HepG2 (cell line): ENCODE data around the gene SMARCD1. TPM values are rescaled to one million over a fixed set of nuclear protein-coding genes. Genes with fewer than 3 reads are reported as not detected.

ENCODE experiments used
- ARID2 ChIP-seq: sonication (generic); formaldehyde crosslinking; IDR thresholded peaks from 2 replicates; pipeline ENCODE4 v1.8.1; 2022; ENCODE audit warnings: mild to moderate bottlenecking, missing genetic modification reagents, borderline replicate concordance
- ARNT2 ChIP-seq: sonication (generic); formaldehyde crosslinking; IDR thresholded peaks from 2 replicates; pipeline ENCODE4 v1.8.0; 2022; ENCODE audit warnings: mild to moderate bottlenecking, low read depth, missing genetic modification reagents, moderate library complexity
- GATAD1 ChIP-seq: IDR thresholded peaks from 2 replicates; pipeline ENCODE4 v1.6.1; 2016; ENCODE audit warnings: missing genetic modification reagents, missing compliant biosample characterization
- HNRNPUL1 ChIP-seq: fragments of 200-400 bp; formaldehyde crosslinking; IDR thresholded peaks from 2 replicates; pipeline ENCODE4 v1.6.1; 2017; ENCODE audit warnings: low read depth, mild to moderate bottlenecking, low read length, moderate library complexity
- MTA3 ChIP-seq: sonication (generic); formaldehyde crosslinking; IDR thresholded peaks from 2 replicates; pipeline ENCODE4 v1.4.0; 2020; ENCODE audit warnings: missing genetic modification reagents
- MTF2 ChIP-seq: sonication (generic); formaldehyde crosslinking; IDR thresholded peaks from 2 replicates; pipeline ENCODE4 v1.5.0; 2020; ENCODE audit warnings: missing genetic modification reagents, borderline replicate concordance
- MXI1 ChIP-seq: IDR thresholded peaks from 3 replicates; pipeline ENCODE4 v1.6.1; 2012; ENCODE audit warnings: low read depth, low read length, inconsistent platforms, borderline replicate concordance
- NFKB2 ChIP-seq: sonication (generic); formaldehyde crosslinking; IDR thresholded peaks from 2 replicates; pipeline ENCODE4 v1.4.0; 2020; ENCODE audit warnings: missing genetic modification reagents, borderline replicate concordance
- POLR2A ChIP-seq, 2 experiments: IDR thresholded peaks; 2 replicates each; pipeline ENCODE4 v1.6.1; 2011; ENCODE audit warnings: low read depth in 2 of 2, low read length in 2 of 2, mild to moderate bottlenecking in 1 of 2, moderate library complexity in 1 of 2; ENCODE audit not compliant: insufficient read depth in 1 of 2
- POLR2AphosphoS5 ChIP-seq: IDR thresholded peaks from 2 replicates; pipeline ENCODE4 v1.6.1; 2012; ENCODE audit warnings: low read depth, low read length
- REL ChIP-seq: sonication (generic); formaldehyde crosslinking; conservative IDR thresholded peaks from 2 replicates; pipeline ENCODE4 v1.8.0; 2022; ENCODE audit warnings: mild to moderate bottlenecking, missing genetic modification reagents, moderate library complexity
- RXRB ChIP-seq: IDR thresholded peaks from 2 replicates; pipeline ENCODE4 v1.6.1; 2016; ENCODE audit warnings: borderline replicate concordance, missing genetic modification reagents, missing compliant biosample characterization
- SIX1 ChIP-seq: sonication (generic); formaldehyde crosslinking; IDR thresholded peaks from 2 replicates; pipeline ENCODE4 v1.4.0; 2020; ENCODE audit warnings: missing genetic modification reagents, borderline replicate concordance
- SMAD3 ChIP-seq: sonication (generic); formaldehyde crosslinking; IDR thresholded peaks from 2 replicates; pipeline ENCODE4 v1.4.0; 2020; ENCODE audit warnings: missing genetic modification reagents
- TBX2 ChIP-seq: sonication (generic); formaldehyde crosslinking; IDR thresholded peaks from 2 replicates; pipeline ENCODE4 v1.5.0; 2020; ENCODE audit warnings: missing genetic modification reagents, mild to moderate bottlenecking, borderline replicate concordance
- ZMAT3 ChIP-seq: sonication (generic); formaldehyde crosslinking; conservative IDR thresholded peaks from 2 replicates; pipeline ENCODE4 v1.7.0; 2021; ENCODE audit warnings: missing genetic modification reagents
- ZMYM4 ChIP-seq: sonication (generic); formaldehyde crosslinking; IDR thresholded peaks from 2 replicates; pipeline ENCODE4 v1.8.1; 2023; ENCODE audit warnings: mild to moderate bottlenecking, missing genetic modification reagents
- ZNF713 ChIP-seq: sonication (generic); formaldehyde crosslinking; IDR thresholded peaks from 2 replicates; pipeline ENCODE4 v1.4.0; 2020; ENCODE audit warnings: mild to moderate bottlenecking, missing genetic modification reagents
- ZSCAN31 ChIP-seq: sonication (generic); formaldehyde crosslinking; IDR thresholded peaks from 2 replicates; pipeline ENCODE4 v1.5.0; 2020; ENCODE audit warnings: low read depth, mild to moderate bottlenecking, missing genetic modification reagents
- polyA plus RNA-seq, 8 experiments: library from polyadenylated mRNA; depleted of rRNA in 3 of 8; stranded (reverse) in 7 of 8; unstranded in 1 of 8; fragments of >200 nt; fragmentation: Illumina TruSeq in 4 of 8; extraction: Trizol in 4 of 8; gene quantifications; 2 replicates each; pipeline versions ENCODE4 v1.2.1 to v1.2.3, GENCODE V29; 2011 to 2016; ENCODE audit warnings: low read depth in 4 of 8, missing spikeins in 1 of 8, mixed read lengths in 1 of 8; ENCODE audit not compliant: insufficient read depth in 1 of 8
- total RNA-seq, 5 experiments: library from RNA; depleted of rRNA; stranded (reverse); fragments of >200 nt; fragmentation: Illumina TruSeq; extraction: Trizol; gene quantifications; 2 replicates each; pipeline ENCODE4 v1.2.3, GENCODE V29; 2016; ENCODE audit warnings: low read depth in 1 of 5
- TF ChIP-seq, protein P1 (sequence below): sonication (generic); formaldehyde crosslinking; IDR thresholded peaks from one replicate; pipeline ENCODE4 v1.5.1; 2020; ENCODE audit warnings: mild to moderate bottlenecking, missing genetic modification reagents; ENCODE audit errors: not compliant biosample characterization
- TF ChIP-seq, protein P2 (sequence below): sonication (generic); formaldehyde crosslinking; IDR thresholded peaks from 2 replicates; pipeline ENCODE4 v1.4.0; 2020; ENCODE audit warnings: missing genetic modification reagents

The SMARCD1 gene
- total and polyA plus RNA-seq, 2 of the 13 experiments (the other 11 are each of a cell fraction or from before 2014, with no cell fraction given), result 51.7 to 54.6 TPM

DNA sequence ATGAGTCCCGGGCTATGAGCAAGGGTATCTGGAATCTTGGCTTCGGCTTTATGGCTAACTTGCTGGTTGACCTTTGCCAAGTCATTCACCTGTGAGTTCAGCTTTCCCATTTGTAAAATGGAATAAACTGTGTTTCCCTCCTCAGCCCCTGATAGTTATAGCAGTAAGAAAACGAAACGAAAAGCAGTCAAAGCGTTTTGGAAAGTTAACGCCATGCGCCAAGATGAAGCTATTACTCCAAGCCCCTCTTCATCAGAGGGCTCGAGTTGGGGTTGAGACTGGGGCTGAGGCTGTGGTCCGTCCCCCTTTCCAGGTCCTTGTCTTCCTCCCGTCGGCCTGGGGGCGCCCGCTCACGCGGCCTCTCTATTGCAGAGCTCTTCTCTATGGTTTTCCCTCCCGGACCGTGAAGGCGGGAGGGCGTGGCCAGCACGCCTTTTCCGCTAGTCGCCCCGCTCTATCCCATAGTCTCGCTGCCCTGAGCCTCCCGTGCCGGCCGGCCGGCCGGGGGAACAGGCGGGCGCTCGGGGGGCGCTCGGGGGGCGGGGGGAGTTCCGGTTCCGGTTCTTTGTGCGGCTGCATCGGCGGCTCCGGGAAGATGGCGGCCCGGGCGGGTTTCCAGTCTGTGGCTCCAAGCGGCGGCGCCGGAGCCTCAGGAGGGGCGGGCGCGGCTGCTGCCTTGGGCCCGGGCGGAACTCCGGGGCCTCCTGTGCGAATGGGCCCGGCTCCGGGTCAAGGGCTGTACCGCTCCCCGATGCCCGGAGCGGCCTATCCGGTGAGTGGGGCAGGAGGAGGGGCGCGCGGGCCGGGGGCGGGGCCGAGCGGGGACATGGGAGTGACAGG lies at the start of gene SMARCD1 (continued):
- TF ChIP-seq MTA3 (CRISPR knock-in tag), result no peak
- TF ChIP-seq SIX1 (CRISPR knock-in tag), result no peak
- peak; percentile 39; the same call in 1 of the 2 replicates for TF ChIP-seq POLR2AphosphoS5
- no peak for TF ChIP-seq MTF2 (CRISPR knock-in tag)
- peak; percentile 88 for TF ChIP-seq ZMYM4 (CRISPR knock-in tag)
- peak; percentile 33 to 47; a peak in 2 of 4 replicates for TF ChIP-seq POLR2A (IDR thresholded peaks at IDR 0.05; ENCODE audit: insufficient read depth in 1 of 2, low read depth in 2 of 2, low read length in 2 of 2)
- TF ChIP-seq ZMAT3 (CRISPR knock-in tag), result 0 out of 2 replicates have a peak, but pooled peaks have one; percentile 54
- peak; percentile 80 for TF ChIP-seq GATAD1
- no peak for TF ChIP-seq SMAD3 (CRISPR knock-in tag)
- TF ChIP-seq ZNF713 (CRISPR knock-in tag), result no peak
- TF ChIP-seq ARID2 (CRISPR knock-in tag), result no peak
- TF ChIP-seq, protein P1, sequence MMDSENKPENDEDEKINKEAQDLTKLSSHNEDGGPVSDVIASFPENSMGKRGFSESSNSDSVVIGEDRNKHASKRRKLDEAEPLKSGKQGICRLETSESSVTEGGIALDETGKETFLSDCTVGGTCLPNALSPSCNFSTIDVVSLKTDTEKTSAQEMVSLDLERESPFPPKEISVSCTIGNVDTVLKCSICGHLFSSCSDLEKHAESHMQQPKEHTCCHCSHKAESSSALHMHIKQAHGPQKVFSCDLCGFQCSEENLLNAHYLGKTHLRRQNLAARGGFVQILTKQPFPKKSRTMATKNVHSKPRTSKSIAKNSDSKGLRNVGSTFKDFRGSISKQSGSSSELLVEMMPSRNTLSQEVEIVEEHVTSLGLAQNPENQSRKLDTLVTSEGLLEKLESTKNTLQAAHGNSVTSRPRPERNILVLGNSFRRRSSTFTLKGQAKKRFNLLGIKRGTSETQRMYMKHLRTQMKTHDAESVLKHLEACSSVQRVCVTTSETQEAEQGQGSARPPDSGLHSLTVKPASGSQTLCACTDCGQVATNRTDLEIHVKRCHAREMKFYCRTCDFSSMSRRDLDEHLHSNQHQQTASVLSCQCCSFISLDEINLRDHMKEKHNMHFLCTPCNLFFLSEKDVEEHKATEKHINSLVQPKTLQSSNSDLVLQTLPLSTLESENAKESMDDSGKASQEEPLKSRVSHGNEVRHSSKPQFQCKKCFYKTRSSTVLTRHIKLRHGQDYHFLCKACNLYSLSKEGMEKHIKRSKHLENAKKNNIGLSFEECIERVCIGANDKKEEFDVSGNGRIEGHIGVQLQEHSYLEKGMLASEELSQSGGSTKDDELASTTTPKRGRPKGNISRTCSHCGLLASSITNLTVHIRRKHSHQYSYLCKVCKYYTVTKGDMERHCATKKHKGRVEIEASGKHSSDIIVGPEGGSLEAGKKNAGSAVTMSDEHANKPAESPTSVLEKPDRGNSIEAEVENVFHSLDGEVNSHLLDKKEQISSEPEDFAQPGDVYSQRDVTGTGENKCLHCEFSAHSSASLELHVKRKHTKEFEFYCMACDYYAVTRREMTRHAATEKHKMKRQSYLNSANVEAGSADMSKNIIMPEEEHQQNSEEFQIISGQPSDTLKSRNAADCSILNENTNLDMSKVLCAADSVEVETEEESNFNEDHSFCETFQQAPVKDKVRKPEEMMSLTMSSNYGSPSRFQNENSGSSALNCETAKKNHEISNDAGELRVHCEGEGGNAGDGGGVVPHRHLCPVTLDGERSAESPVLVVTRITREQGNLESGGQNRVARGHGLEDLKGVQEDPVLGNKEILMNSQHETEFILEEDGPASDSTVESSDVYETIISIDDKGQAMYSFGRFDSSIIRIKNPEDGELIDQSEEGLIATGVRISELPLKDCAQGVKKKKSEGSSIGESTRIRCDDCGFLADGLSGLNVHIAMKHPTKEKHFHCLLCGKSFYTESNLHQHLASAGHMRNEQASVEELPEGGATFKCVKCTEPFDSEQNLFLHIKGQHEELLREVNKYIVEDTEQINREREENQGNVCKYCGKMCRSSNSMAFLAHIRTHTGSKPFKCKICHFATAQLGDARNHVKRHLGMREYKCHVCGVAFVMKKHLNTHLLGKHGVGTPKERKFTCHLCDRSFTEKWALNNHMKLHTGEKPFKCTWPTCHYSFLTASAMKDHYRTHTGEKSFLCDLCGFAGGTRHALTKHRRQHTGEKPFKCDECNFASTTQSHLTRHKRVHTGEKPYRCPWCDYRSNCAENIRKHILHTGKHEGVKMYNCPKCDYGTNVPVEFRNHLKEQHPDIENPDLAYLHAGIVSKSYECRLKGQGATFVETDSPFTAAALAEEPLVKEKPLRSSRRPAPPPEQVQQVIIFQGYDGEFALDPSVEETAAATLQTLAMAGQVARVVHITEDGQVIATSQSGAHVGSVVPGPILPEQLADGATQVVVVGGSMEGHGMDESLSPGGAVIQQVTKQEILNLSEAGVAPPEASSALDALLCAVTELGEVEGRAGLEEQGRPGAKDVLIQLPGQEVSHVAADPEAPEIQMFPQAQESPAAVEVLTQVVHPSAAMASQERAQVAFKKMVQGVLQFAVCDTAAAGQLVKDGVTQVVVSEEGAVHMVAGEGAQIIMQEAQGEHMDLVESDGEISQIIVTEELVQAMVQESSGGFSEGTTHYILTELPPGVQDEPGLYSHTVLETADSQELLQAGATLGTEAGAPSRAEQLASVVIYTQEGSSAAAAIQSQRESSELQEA, result no peak
- no peak; the same call in 1 of the 2 replicates for TF ChIP-seq TBX2 (CRISPR knock-in tag)
- TF ChIP-seq ZSCAN31 (CRISPR knock-in tag), result no peak
- peak; percentile 71; the same call in 1 of the 3 replicates for TF ChIP-seq MXI1
- no peak for TF ChIP-seq NFKB2 (CRISPR knock-in tag)
- 0 out of 2 replicates have a peak, but pooled peaks have one; percentile 19 for TF ChIP-seq ARNT2 (CRISPR knock-in tag)
- TF ChIP-seq REL (CRISPR knock-in tag), result no peak
- no peak for TF ChIP-seq HNRNPUL1
- TF ChIP-seq, protein P2, sequence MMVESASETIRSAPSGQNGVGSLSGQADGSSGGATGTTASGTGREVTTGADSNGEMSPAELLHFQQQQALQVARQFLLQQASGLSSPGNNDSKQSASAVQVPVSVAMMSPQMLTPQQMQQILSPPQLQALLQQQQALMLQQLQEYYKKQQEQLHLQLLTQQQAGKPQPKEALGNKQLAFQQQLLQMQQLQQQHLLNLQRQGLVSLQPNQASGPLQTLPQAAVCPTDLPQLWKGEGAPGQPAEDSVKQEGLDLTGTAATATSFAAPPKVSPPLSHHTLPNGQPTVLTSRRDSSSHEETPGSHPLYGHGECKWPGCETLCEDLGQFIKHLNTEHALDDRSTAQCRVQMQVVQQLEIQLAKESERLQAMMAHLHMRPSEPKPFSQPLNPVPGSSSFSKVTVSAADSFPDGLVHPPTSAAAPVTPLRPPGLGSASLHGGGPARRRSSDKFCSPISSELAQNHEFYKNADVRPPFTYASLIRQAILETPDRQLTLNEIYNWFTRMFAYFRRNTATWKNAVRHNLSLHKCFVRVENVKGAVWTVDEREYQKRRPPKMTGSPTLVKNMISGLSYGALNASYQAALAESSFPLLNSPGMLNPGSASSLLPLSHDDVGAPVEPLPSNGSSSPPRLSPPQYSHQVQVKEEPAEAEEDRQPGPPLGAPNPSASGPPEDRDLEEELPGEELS (CRISPR knock-in tag), result no peak
- TF ChIP-seq RXRB (CRISPR knock-in tag), result peak; percentile 58; the same call in 1 of the 2 replicates
